Cardiac fibroblast (primary cell): ENCODE results near the gene RTL10.

ENCODE experiments used
- DNase-seq, 2 donors: peaks; one replicate each; pipeline versions ENCODE4 v3.0.0 to v3.0.0-alpha.2; 2010; ENCODE audit warnings: low read depth in 2 of 2
- H3K4me3 ChIP-seq, 2 donors: replicated peaks in 1 of 2; 1 replicate in 1 of 2; 2 replicates in 1 of 2; pipeline ENCODE4 v1.5.1; 2011; ENCODE audit warnings: low read depth in 2 of 2, low read length in 2 of 2, mild to moderate bottlenecking in 2 of 2, moderate library complexity in 1 of 2
- CTCF ChIP-seq: IDR thresholded peaks from one replicate; pipeline ENCODE4 v1.5.1; 2011; ENCODE audit warnings: low read depth, mild to moderate bottlenecking, low read length, inconsistent platforms

The RTL10 gene

GRCh38 chr22:19824212-19824925 is 30.3 kb downstream of the RTL10 start:
- DNase-seq = no peak
- no peak overlapping the region for H3K4me3 ChIP-seq
- TF ChIP-seq CTCF = no peak

GRCh38 chr22:19823902-19824211 is 30.8 kb downstream of the RTL10 start:
- TF ChIP-seq CTCF = no peak
- DNase-seq = no peak
- no peak overlapping the region for H3K4me3 ChIP-seq

GRCh38 chr22:19823191-19823901 is 31.3 kb downstream of the RTL10 start:
- no peak for DNase-seq

GRCh38 chr22:19822301-19823117 is 32.2 kb downstream of the RTL10 start:
- DNase-seq = no peak
- no peak overlapping the region for H3K4me3 ChIP-seq
- TF ChIP-seq CTCF = no peak

More at GRCh38 chr22:19823191-19823901, 31.3 kb downstream of the RTL10 start:
- no peak for TF ChIP-seq CTCF
- H3K4me3 ChIP-seq = no peak overlapping the region

- TF ChIP-seq CTCF = no peak
- no peak overlapping the region for H3K4me3 ChIP-seq
- no peak for DNase-seq
Observed at GRCh38 chr22:19821523-19822300, 33.0 kb downstream of the RTL10 start.

- DNase-seq = no peak
- no peak overlapping the region for H3K4me3 ChIP-seq
- no peak for TF ChIP-seq CTCF
Observed at GRCh38 chr22:19820880-19821522, 33.7 kb downstream of the RTL10 start.
